Lung (tissue), 12 donors: ENCODE results near the gene FGGY. TPM values are rescaled to one million over a fixed set of nuclear protein-coding genes. Genes with fewer than 3 reads are reported as not detected.

Experiments used
- ATAC-seq: fragments of 200-7000 bp; cut with Tn5 transposase; one replicate; pipeline ENCODE4 v1.9.1; 2020; ENCODE audit warnings: moderate number of reproducible peaks; ENCODE audit not compliant: insufficient read depth, low FRiP score
- DNase-seq, 3 donors: peaks; one replicate each; pipeline ENCODE4 v3.0.0-alpha.2; 2013 to 2017
- H3K27ac ChIP-seq, 2 donors: one replicate each; pipeline ENCODE4 v1.5.1; 2013; ENCODE audit warnings: mild to moderate bottlenecking in 2 of 2, moderate library complexity in 2 of 2, control low read depth in 1 of 2, inconsistent platforms in 1 of 2, low read depth in 1 of 2, low read length in 1 of 2
- H3K27me3 ChIP-seq, 3 donors: one replicate each; pipeline ENCODE4 v1.5.1; 2013; ENCODE audit warnings: low read length in 2 of 3; ENCODE audit not compliant: control insufficient read depth in 3 of 3, insufficient read depth in 3 of 3
- H3K36me3 ChIP-seq, 4 donors: one replicate each; pipeline ENCODE4 v1.5.1; 2013; ENCODE audit warnings: low read length in 4 of 4, mild to moderate bottlenecking in 1 of 4, moderate library complexity in 1 of 4; ENCODE audit not compliant: control insufficient read depth in 4 of 4, insufficient read depth in 4 of 4
- H3K4me1 ChIP-seq, 5 donors: one replicate each; pipeline ENCODE4 v1.5.1; 2013; ENCODE audit warnings: low read length in 5 of 5, mild to moderate bottlenecking in 2 of 5, moderate library complexity in 1 of 5; ENCODE audit not compliant: control insufficient read depth in 5 of 5, insufficient read depth in 5 of 5
- H3K4me3 ChIP-seq: one replicate; pipeline ENCODE4 v1.5.1; 2013; ENCODE audit warnings: mild to moderate bottlenecking, control low read depth, moderate library complexity
- H3K9ac ChIP-seq, 2 donors: one replicate each; pipeline ENCODE4 v1.5.1; 2013; ENCODE audit warnings: low read length in 2 of 2, control low read depth in 1 of 2; ENCODE audit not compliant: insufficient read depth in 1 of 2
- H3K9me3 ChIP-seq, 4 donors: one replicate each; pipeline ENCODE4 v1.5.1; 2013; ENCODE audit warnings: low read length in 3 of 4, mild to moderate bottlenecking in 1 of 4, moderate library complexity in 1 of 4; ENCODE audit not compliant: control insufficient read depth in 4 of 4, insufficient read depth in 3 of 4
- WGBS, 2 donors: extraction: QIAGEN DNeasy Blood & Tissue Kit; methylation state at CpG; one replicate each; pipeline ENCODE4 v1.1.7; 2013; 5-methylcytosine and 5-hydroxymethylcytosine counted together
- polyA plus RNA-seq, 2 donors: library from polyadenylated mRNA; stranded (reverse); fragments of 200-250 nt; gene quantifications; one replicate each; pipeline ENCODE4 v1.2.1, GENCODE V29; 2013
- total RNA-seq, 2 donors: library from RNA; depleted of rRNA in 1 of 2; stranded (reverse); fragments of >200 nt in 1 of 2; gene quantifications; one replicate each; pipeline ENCODE4 v1.2.1, GENCODE V29; 2014 to 2021
- TF ChIP-seq, protein P1 (sequence below): IDR thresholded peaks from 2 replicates; pipeline ENCODE4 v1.5.1; 2012; ENCODE audit warnings: mild to moderate bottlenecking; ENCODE audit errors: control extremely low read depth, extremely low read depth
- donor health status: control.
- donor health status: control.
- donor health status: Bipolar disorder and iron deficiency.
- donor health status: healthy.
- donor health status: DM: yes; HTN: yes; CAD: no.

The FGGY gene
- total and polyA plus RNA-seq, 4 donors: 16.1 to 42.3 (median 18.3) TPM

DNA sequence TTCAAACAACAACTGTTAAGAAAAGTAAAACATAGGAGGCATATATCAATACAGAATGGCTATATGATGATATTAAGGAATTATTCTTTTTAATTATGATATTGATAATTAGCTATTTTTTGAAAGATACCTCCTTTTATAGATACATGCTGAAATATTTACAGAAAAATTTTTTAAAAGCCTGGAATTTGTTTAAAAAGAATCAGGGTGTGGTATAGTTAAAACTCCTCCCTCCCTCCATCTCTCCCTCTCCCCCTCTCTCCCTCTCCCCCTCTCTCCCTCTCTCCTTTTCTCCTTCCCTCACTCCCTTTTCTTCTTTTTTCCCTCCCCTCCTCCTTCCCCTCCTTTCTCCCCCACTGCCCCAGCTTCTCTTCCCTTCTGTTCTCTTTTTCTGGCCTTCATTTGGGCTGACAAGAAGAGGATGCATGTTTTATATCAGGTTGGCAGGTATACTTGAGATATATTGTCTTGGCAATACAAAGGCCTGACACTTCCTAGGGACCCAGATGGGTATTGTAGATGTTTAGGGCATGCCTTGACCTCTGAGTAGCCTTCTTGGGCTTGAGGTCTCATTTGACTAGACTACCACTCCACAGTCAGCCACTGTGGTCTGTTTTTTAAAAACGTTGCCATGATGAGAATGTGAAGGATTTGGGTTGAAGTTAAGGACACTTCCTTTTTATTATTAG is 124.5 kb downstream of the FGGY start:
- Histone ChIP-seq H3K36me3 (no peaks in the 10 kb centered on the region), H3K27ac (no peak overlapping the region), H3K9ac (no peak overlapping the region), H3K27me3 (no peaks in the 10 kb centered on the region), H3K4me3 (no peak overlapping the region), H3K9me3 (no peaks in the 10 kb centered on the region), H3K4me1 (peaks cover 4 to 28% (median 7%) of the 10 kb centered on the region in 5 donors)
- 39 to 52% methylated on average over 1 of the region's 1 CpG for WGBS, 2 donors
- TF ChIP-seq, protein P1, sequence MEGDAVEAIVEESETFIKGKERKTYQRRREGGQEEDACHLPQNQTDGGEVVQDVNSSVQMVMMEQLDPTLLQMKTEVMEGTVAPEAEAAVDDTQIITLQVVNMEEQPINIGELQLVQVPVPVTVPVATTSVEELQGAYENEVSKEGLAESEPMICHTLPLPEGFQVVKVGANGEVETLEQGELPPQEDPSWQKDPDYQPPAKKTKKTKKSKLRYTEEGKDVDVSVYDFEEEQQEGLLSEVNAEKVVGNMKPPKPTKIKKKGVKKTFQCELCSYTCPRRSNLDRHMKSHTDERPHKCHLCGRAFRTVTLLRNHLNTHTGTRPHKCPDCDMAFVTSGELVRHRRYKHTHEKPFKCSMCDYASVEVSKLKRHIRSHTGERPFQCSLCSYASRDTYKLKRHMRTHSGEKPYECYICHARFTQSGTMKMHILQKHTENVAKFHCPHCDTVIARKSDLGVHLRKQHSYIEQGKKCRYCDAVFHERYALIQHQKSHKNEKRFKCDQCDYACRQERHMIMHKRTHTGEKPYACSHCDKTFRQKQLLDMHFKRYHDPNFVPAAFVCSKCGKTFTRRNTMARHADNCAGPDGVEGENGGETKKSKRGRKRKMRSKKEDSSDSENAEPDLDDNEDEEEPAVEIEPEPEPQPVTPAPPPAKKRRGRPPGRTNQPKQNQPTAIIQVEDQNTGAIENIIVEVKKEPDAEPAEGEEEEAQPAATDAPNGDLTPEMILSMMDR: no peak
- no peak for DNase-seq
- no peak for ATAC-seq

DNA sequence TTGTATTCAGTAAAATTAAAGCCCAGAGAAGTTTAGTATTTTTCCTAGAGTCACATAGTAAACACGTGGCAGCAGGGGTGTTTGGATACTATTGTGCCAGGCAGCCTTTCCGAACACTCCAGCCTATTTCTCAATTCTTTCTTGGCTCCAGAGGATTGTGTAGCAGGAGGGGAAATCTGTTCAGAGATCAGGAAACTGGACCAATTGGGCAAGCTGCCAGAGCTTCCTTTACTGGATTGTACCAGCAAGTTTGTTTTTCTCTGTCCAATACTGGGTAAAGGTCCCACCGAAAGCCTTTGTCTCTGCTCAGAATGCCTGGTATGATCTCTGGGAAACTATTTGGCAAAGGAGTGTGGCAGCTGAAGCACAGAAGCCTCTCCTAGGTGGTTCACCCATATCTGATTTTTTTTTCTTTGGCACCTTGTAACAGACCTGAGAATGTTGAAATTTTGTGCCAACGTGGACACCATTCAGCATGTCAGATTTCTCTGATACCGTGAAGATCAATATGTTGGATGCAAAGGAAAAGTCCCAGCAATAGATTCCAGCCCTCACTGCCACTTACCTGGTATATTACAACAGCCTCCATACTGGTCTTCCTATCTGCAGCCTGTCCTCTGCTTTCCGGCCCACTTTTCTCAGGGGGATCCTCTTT is 126.2 kb downstream of the FGGY start:
- Histone ChIP-seq H3K9ac (no peak overlapping the region), H3K4me1 (peaks cover 4 to 23% (median 7%) of the 10 kb centered on the region in 5 donors), H3K4me3 (no peak overlapping the region), H3K36me3 (no peaks in the 10 kb centered on the region), H3K9me3 (no peaks in the 10 kb centered on the region), H3K27ac (no peak overlapping the region), H3K27me3 (no peaks in the 10 kb centered on the region)
- ATAC-seq (no peak), DNase-seq (peak; percentile 77 to 94 (median 88))
- TF ChIP-seq, protein P1: no peak
- WGBS, 2 donors: 34 to 48% methylated on average over 6 of the region's 6 CpGs

DNA sequence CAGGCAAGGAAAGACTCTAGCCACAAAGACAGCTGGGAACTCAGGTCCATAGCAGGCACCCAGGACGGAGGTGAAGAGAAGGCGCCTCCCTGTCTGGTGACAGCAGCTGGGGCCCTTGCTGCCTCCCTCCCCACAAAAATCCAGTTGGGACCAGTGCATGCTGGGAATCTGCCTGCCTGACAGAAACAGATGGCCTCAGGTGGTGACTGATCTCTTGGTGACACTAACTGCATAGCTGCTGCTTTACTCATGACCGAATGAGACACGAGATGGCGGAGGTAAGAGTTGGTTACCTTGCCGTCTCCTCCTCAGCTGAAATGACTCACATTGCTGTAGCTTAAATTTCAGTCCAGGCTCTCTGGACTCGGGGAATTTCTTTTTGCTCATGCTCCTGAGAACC is 130.3 kb downstream of the FGGY start:
- TF ChIP-seq, protein P1: no peak
- Histone ChIP-seq H3K4me1 (peaks cover 0 to 9% (median 5%) of the 10 kb centered on the region in 5 donors), H3K4me3 (no peak overlapping the region), H3K9me3 (no peaks in the 10 kb centered on the region), H3K9ac (no peak overlapping the region), H3K27ac (peak overlapping the region in 1 of 2 donors; percentile 26), H3K36me3 (no peaks in the 10 kb centered on the region), H3K27me3 (no peaks in the 10 kb centered on the region)
- DNase-seq: no peak
- 94 to 96% methylated on average over 7 of the region's 7 CpGs for WGBS, 2 donors
- no peak for ATAC-seq
